Keratinocyte (primary cell): ENCODE data around the gene FBN1.

Experiments
- EZH2 ChIP-seq: IDR thresholded peaks from one replicate; pipeline ENCODE4 v1.6.1; 2012; ENCODE audit warnings: inconsistent platforms, mild to moderate bottlenecking, low read length, moderate library complexity
- TF ChIP-seq, protein P1 (sequence below), 3 experiments: IDR thresholded peaks in 1 of 3; conservative IDR thresholded peaks in 1 of 3; optimal IDR thresholded peaks in 1 of 3; 2 replicates in 2 of 3; 3 replicates in 1 of 3; pipeline versions ENCODE3 to v1.5.1; 2011; ENCODE audit warnings: low read length in 3 of 3, mild to moderate bottlenecking in 3 of 3, moderate library complexity in 2 of 3, control low read depth in 1 of 3, inconsistent platforms in 1 of 3; ENCODE audit not compliant: insufficient read depth in 2 of 3; ENCODE audit errors: extremely low read depth in 1 of 3

DNA sequence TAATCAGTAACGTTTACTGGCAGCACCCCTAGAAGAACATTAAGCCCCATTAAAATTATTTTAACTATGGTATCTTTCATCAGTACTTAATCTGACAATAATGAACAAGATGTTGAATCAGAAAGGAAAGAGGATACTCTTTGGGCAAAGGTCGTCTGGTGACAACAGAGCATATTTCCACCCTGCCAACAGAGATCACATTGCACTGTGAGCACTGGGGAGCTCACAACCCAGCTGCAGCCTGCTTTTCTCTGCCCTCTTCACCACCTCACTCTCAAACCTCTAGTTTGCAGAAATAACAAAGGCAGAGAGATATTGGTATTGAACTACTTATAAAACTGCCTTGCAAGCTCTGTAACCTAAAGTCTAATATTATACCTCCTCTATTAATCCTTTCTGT, 130.0 kb downstream of the FBN1 start:
- TF ChIP-seq, protein P1, sequence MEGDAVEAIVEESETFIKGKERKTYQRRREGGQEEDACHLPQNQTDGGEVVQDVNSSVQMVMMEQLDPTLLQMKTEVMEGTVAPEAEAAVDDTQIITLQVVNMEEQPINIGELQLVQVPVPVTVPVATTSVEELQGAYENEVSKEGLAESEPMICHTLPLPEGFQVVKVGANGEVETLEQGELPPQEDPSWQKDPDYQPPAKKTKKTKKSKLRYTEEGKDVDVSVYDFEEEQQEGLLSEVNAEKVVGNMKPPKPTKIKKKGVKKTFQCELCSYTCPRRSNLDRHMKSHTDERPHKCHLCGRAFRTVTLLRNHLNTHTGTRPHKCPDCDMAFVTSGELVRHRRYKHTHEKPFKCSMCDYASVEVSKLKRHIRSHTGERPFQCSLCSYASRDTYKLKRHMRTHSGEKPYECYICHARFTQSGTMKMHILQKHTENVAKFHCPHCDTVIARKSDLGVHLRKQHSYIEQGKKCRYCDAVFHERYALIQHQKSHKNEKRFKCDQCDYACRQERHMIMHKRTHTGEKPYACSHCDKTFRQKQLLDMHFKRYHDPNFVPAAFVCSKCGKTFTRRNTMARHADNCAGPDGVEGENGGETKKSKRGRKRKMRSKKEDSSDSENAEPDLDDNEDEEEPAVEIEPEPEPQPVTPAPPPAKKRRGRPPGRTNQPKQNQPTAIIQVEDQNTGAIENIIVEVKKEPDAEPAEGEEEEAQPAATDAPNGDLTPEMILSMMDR (optimal IDR thresholded peaks at IDR 0.05 in 1 of 3, IDR thresholded peaks at IDR 0.05 in 1 of 3, conservative IDR thresholded peaks at IDR 0.05 in 1 of 3; ENCODE audit: extremely low read depth in 1 of 3, insufficient read depth in 2 of 3, low read length in 3 of 3): no peak
- TF ChIP-seq EZH2: no peak
